Stimulated activated CD4-positive, alpha-beta T cell treated with anti-CD3 and anti-CD28 coated beads, TNF-alpha, amount 100 ng/mL, for 1 hour (primary cell): Measurements from ENCODE around the gene BCAS1.
"Not testable (repeated sequence)": the region's sequence is repeated elsewhere in the genome, so short reads cannot be mapped to it uniquely, and the experiment has no call there.

Source experiments
- DNase-seq, 3 donors: peaks; one replicate each; pipeline ENCODE4 v3.0.0-alpha.2; 2020; ENCODE audit warnings: low read depth in 3 of 3, low spot score in 1 of 3

The BCAS1 gene

DNA sequence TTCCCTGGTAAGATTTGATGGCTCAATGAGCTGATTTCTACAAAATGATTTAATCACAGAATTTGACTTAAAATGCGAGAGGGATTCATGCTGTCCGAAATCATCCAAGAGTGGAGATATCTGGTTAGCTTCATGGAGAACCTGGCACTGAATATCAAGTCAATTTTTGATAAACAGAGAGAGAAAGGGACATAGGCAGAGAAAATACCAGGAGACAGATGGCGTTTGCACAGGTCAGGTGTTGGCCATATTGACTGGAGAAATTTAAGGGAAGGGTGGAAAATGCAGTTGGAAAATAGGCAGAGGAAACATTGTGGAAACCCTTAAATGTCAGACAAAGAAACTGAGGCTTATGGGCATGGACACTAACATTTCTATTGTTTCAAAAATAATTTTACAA, 47.0 kb downstream of the BCAS1 start:
- DNase-seq: no peak

DNA sequence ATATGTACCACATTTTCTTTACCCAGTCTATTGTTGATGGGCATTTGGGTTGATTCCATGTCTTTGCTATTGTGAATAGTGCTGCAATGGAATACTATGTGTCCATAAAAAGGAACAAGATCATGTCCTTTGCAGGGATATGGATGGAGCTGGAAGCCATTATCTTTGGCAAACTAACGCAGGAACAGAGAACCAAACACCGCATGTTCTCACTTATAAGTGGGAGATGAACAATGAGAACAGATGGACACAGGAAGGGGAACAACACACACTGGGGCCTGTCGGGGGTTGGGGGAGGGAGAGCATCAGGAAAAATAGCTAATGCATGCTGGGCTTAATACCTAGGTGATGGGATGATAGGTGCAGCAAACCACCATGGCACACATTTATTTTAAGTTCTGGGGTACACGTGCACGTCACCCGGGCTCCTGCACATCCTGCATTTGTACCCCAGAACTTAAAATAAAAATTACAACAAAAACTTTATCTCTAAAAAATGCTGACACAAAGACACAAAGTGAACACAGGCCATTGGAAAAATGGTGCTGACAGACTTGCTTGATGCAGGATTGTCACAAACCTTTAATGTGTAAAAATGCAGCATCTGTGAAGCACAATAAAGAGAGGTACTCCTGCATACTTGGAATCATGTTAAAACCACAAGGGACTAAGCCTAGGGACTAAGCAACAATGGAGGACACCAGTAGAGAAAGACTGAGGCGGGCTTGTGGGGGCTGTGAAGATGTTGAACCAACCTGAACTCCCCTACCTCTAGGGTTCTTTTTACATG, 48.8 kb downstream of the BCAS1 start:
- no peak for DNase-seq

DNA sequence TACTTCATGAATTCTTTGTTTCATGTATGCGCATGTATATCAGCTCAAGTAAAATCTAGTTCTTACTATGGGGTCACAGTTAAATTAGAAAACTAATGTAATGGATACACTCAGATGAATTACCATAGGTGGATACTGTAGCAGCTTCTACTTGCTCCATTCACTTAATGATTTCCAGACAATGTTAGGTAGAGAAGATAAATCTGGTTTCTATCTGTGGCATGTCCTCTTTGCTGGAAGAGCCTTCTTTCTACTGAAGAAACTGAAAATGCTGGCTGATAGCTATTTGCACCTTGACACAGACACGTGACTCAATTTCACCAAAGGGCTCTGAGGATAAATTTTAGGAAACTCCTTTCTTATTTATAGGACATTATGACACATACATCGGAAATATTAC, 49.5 kb downstream of the BCAS1 start:
- DNase-seq: no peak

DNA sequence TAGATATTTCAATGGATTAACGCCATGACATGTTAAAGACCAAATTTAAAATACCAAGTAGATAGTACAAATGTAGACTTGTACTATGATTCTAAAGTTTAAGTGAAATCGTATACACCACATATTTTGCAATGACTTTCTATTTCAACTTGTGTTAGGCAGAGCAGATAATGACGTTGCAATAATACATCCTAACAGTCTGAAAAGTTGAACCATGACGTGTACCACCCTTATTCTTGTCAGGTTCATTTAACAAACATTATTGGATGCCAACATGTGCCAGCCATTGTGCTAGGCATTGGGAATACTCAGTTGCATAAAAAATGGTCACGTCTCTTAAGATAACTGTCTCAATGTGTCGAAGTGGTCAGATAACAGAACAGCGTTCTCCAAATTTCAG, 50.0 kb downstream of the BCAS1 start:
- no peak for DNase-seq

DNA sequence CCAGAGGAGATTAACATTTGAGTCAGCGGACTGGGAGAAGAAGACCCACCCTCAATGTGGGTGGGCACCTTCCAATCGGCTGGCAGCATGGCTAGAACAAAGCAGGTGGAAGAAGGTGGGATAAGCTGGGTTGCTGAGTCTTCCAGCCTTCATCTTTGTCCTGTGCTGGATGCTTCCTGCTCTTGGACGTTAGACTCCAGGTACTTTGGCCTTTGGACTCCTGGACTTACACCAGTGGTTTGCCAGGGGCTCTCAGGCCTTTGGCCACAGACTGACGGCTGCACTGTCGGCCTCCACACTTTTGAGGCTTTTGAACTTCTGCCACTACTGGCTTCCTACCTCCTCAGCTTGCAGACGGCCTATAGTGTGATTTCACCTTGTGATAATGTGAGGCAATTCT, 50.8 kb downstream of the BCAS1 start:
- no peak for DNase-seq

DNA sequence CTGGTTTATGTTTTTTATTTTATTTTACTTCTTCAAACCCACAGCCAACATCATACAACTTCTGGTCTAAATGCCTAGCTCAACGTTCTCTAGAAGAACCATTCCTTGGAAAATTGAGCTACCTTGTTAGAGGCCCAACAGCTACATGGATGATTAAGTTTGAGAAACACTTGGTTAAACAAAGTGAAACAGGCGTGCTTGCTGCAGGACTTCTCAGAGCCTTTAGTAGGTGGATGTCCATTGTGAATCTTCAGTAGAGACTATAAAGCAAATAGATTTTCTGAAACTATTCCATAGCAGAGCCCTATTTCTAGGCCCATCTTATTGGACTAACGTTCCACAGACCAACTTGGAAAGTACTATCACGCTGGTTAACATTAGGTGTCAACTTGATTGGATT, 51.3 kb downstream of the BCAS1 start:
- DNase-seq: no peak

DNA sequence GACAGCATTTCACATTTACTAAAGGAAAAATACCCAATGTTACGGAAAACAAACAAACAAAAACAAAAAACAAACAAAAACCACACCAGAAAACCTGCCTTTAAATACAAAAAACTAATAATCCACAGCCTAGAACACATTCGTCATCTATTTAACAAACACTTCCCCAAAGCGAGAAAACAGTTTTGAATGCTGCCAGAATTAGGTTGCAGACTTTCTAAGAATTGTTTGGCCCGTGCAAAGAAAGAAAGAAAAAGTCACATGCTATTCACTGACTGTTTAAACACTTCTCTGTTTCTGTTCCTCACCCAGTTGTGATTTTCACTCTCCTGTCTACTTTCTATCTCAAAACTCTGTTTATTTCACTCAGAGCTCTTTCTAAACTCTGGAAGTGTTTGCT, 52.5 kb downstream of the BCAS1 start:
- no peak for DNase-seq

DNA sequence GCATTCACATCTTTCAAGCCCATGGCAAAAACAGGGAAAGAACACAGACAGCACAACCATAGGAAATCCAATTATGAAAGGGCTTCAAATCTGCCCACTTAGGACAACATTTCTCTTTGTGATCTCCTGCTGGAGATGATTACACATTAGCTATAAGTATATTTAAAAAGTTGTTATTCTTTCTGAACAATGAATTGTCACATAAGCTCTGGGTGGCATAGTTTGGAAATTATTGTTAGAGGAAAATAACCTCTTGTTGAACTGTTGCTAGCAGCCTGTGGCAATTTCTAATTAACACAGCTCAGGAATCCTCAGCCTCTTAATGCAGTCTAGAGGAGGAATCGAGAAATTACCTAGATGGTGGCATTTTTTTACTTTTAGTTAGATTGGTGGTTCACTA, 54.9 kb downstream of the BCAS1 start:
- DNase-seq: no peak

DNA sequence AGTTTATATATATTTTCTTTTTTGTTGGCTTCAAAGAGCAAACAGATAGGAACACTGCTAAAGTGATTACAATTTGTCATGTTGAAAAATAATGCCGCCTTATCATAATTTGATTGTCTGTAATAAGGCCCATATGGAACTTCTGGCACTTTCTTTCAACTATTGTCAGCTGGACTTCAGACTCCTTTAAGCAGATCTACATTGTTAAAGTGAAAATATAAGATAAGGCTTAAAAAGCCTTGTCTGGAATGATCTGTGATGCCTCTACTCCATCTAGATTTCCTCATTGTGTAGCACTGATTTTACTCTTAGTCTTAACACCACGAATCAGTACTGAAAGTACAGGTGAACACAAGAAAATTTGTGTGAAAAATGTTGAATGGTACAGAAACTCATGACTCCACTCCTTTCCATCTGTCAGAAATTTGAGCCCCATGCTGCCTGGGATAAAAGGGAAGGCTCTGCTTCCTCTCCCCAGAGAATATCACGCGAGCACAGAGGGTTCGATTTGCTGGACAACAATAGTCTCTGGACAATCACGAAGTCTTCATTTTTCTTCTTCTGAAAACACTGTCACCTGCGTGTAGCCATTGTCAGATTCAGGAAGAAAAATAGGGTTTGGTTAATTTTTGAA, 56.0 kb downstream of the BCAS1 start:
- DNase-seq: no peak

DNA sequence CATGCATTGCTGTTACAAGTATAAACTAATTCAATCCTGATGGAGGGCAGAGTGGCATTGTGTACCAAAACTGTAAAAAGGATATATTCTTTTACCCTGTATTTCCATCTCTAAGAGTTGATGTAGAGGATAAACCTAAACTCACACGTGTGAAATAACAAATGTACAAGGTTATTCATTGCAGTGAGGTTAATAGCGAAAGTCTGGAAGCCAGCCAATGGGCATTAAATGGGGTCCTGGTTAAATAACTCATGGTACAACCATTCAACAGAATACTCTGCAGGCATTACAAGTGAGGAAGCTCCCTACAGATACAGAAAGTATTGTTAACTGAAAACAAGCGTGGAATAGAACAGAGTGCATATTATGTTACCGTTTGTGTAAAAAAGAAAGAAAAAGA, 56.9 kb downstream of the BCAS1 start:
- no peak for DNase-seq

DNA sequence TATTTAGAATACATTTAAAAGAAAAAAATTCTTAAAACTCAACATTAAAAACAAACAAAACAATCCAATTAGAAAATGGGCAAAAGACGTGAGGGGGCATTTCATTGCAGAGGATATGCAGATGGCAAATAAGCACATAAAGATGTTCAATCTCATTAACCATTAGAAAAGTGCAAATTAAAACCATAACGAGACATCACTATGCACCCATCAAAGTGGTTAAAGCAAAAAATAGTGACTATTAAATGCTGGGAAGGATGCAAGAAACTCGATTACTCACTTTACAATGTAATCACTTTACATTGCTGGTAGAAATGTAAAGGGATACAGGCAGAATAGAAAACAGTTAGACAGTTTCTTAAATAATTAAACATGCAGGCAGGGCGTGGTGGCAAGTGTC, 59.0 kb downstream of the BCAS1 start:
- DNase-seq: no peak

DNA sequence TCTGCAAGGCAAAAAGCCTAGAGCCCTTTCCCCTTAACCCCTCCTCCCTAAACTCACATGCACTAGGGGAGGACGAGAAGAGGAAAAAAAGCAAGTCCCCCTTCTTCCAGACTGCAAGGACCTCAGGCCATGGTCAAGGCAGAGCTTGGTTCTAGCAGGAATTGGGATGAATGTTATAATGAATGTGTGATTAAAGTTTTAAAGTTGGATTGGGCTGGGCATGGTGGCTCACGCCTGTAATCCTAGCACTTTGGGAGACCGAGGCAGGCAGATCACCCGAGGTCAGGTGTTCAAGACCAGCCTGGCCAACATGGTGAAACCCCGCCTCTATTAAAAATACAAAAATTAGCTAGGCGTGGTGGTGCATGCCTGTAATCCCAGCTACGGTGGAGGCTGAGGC, 64.2 kb downstream of the BCAS1 start:
- DNase-seq: not testable (repeated sequence)

DNA sequence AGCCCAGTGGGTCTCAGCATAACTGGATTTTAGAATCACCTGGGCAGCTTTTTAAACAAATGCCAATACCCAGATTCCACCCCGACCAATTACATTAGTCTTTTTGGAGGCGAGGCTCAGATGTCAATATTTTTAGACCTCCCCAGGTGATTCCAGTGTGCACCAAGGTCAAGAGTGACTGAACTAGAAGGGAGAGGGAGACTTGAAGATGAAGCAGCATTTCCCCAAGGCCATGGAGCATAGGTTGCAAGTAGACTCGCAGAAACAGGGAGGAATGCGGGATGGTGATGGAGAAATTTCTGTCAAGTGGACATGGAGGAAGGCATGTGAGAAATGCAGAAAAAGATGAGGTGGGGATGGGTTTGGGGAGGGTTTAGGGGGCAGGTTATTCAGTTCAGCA, 64.9 kb downstream of the BCAS1 start:
- no peak for DNase-seq

DNA sequence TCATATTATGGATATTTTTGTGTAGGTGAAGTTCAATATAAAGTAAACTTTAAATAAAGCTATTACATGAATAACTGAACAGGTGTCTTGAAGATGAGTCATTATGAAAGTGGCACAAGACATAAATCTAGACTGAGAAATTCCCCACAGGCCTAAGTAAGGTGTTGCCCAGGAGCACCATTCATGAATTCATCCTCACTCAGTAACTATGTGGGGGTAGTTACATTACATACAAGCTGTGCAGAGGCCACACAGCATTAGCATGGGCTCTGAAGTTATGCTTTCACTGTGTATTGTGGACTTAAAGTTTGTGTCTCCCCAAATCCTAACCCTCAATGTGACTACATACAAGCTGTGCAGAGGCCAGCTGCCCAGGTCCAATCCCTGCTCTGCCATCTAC, 65.9 kb downstream of the BCAS1 start:
- no peak for DNase-seq

DNA sequence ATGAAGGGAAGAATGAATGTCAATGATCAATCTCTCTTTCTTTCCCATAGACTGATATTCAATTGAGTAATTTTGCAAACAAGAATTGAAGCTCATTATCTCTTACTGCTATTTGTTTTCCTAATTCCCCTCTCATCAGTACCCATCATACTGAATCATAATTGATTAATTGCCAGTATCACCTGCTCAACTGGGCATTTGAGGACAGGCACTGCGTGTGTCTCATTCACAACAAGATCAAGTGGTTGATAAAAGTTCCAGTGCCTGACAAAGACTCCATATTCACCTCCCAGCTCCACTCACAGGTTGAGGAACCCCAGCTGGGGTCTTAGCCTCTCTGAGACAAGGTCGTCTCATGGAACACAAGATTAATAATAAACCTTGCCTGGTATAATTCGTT, 67.7 kb downstream of the BCAS1 start:
- DNase-seq: no peak

DNA sequence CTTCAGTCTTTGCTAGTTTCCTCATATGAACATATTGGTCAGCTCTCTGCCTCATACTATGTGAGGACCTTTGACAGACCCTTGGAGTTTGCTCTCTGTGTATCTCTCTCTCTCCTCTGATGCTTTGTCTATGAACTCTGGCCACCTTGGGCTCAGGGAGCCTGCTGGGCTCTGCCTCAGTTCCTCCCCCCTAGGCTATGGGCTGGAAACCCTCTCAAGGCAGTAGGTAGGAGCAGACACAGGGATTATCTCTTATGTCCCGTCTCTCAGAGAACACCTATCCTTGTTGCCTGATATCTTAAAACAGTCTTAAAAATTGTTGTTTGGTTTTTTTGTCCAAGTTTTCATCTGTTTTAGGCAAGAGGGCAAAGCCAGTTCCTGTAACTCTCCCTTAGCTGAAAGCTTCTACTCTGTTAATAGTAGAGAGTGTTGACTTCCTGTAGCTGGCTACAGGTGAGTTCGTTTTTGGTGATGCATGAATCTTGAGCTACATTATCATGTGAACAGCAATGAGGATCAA, 68.3 kb downstream of the BCAS1 start:
- DNase-seq: no peak

DNA sequence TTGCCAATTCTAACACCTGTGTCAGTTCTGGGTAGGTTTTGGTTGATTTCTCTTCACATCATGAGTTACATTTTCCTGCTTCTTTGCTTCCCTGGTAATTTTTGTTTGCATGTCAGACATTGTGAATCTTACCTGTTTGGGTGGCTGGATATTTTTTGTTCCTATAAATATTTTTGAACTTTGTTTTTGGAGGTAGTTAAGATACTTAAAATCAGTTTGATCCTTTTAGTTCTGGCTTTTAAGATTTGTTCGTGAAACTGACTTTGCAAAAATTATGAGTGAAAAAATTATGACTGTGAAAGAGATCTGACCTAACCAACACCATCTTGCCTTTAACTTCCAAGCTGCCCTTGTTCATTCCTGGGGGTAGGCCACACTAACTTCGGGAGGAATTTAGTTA, 69.5 kb downstream of the BCAS1 start:
- DNase-seq: no peak

DNA sequence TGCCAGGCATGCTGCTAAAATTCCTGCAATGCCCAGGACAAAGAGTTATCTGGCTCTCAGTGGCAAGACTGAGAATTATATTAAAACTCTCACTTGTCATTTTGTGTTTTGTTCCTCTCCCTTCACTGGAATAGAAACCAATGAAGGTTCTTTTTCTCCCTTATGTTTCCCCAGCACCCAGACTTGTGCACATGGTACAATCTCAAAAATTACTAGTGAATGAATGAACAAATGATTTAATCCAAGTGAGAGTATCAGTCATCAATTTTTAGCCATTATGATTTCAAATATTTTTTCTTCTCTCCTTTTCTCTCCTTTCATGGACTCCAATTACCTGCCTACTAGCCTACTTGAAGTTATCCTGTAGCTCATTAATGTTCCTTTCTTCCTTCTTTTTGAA, 70.1 kb downstream of the BCAS1 start:
- DNase-seq: no peak

DNA sequence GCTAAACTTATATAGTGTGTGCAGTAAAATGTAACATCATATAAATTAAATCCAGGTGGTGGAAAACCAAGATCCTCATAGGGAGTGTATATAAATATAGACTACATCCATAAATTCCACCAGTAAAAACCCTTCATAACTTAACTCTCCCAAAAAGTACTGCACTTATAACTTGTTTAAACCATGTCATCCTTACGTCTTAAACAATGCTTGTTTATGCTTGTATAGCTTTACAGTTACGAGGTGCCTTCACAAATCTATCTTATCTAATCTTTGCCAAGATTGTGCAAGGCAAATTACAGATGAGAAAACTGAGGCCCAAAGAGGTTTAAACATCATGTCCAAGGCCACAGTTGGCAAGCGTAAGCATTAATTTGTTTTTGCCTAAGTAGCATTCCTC, 71.3 kb downstream of the BCAS1 start:
- no peak for DNase-seq

DNA sequence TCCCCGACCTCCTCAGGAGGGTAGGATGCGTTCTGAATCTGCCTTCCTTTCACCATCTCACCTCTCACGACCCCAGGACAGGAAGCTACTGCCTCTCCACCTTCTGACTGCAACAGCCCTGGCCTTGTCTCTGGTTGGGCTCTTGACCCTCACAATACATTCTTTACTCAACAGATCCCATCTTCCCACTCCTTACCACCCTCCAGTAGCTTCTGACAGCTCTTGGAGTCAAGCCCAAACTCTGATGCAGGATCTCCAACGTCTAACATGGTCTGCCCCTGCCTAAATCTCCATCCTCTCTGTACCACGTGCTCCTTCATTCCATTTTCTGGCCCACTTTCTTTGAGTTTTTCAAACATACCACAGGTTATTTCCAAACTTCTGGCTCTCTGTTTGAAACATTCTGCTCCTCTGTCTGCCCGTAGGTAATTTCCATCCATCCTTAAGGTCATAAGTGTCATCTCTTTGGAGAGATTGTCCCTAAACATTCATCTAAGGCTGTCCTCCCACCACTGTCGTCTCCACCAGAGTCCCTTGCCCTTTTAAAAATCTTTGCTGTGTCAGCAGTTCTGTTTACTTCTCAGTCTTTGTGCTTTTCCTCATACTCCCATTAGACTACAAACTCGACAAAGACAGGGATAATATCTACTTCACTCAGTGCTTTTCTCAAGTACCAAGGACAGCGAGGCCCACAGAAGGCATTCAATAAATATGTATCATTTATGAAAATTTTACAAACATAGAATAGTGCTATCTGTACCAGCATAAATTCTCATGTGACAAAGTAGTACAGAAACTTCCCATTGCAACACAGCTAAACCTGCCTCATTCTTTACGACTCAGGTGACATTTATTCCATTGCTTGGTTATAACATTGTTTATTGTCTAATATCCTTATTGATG, 73.6 kb downstream of the BCAS1 start:
- no peak for DNase-seq

DNA sequence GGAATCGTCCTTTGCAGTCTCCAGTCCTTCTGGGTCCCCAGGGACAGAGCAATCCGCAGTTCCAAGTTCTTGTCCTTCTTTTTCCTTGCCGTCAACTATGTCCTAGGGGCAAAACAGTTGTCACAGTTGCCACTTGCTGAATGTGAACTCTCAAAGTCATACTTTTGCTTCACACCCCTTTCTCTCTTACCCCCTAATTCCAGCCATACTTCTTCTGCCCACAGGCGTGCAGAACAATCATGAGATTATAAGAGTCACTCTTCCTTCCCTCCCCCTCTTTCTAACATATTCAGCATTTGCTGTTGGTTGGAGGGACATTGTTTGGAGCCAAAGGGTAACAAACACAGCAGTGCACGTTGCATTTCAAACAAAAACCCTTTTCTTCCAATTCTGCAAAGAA, 74.4 kb downstream of the BCAS1 start:
- DNase-seq: no peak

DNA sequence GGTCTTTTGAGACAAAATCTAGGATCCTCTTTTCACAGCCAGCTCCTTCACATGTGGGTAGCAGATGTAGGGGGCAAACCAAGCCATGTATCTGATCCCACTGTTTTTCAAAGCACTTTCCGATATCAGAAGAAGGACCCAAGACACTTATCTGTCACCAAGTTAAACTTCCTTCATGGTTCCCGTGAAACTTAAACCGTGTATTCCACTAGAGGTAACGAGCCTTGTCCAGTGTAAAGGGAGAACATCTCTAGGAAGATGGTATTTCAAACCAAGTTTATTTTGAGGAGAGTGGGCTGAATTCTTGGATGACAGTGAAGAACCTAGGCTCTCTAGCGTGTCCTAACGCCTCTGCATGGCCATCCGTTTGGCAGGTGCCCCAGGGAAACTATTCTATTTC, 76.3 kb downstream of the BCAS1 start:
- no peak for DNase-seq
